K562 (cell line): ENCODE measurements around the gene PRSS56. TPM values are rescaled to one million over a fixed set of nuclear protein-coding genes. Genes with fewer than 3 reads are reported as not detected.
A peak's percentile ranks its signal among the peaks of the same experiment; 100 is the strongest.

Experiments used
- ATAC-seq: fragments of 200-7000 bp; cut with Tn5 transposase; 3 replicates; pipeline ENCODE4 v1.9.1; 2020; ENCODE audit warnings: moderate library complexity
- BruUV-seq: library from RNA; stranded (reverse); fragments of 400-500 nt; replicated peaks from 2 replicates; lab custom pipeline; 2021; lab: Mats Ljungman, UMichigan
- CTCF ChIA-PET: fragments of 300-600 bp; formaldehyde crosslinking; extraction: SDS; loops from one replicate; lab custom pipeline; 2021; ENCODE audit warnings: low intra/inter-chr PET ratio; lab: Yijun Ruan, JAX
- POLR2A ChIA-PET: fragments of 300-600, 350-650 bp; sonication (Branson Sonifier 250); formaldehyde crosslinking; extraction: SDS; loops from one replicate; lab custom pipeline; 2021; ENCODE audit warnings: antibody characterized with exemption, inconsistent platforms; lab: Yijun Ruan, JAX
- DNase-seq, 4 experiments: peaks; one replicate each; pipeline versions ENCODE4 v3.0.0 to v3.0.0-alpha.2; 2011 to 2018; ENCODE audit warnings: low spot score in 3 of 4, mixed read lengths in 3 of 4; ENCODE audit errors: extremely low read depth in 1 of 4
- FAIRE-seq: peaks from 2 replicates; lab custom pipeline; 2011; peaks lifted over from hg19 to GRCh38; lab: Jason Lieb, UNC
- H2AFZ ChIP-seq: 2 replicates; pipeline ENCODE4 v1.6.0; 2011; ENCODE audit warnings: low read depth, low read length, control low read depth, inconsistent platforms
- H3K27ac ChIP-seq: fragments of 200-600 bp; 3 replicates; pipeline ENCODE4 v1.8.0; 2011; ENCODE audit warnings: low read depth, mild to moderate bottlenecking, control low read depth, inconsistent platforms, low read length, moderate library complexity, mixed read lengths; ENCODE audit errors: extremely low read depth
- H3K27me3 ChIP-seq, 2 experiments: fragments of 300-600 bp in 1 of 2; 2 replicates in 1 of 2; 3 replicates in 1 of 2; pipeline versions ENCODE4 v1.6.0 to v1.8.0; 2011; ENCODE audit warnings: inconsistent platforms in 2 of 2, low read length in 2 of 2, mild to moderate bottlenecking in 1 of 2, mixed read lengths in 1 of 2, moderate library complexity in 1 of 2; ENCODE audit not compliant: control insufficient read depth in 2 of 2, insufficient read depth in 2 of 2
- H3K36me3 ChIP-seq: fragments of 300-600 bp; 3 replicates; pipeline ENCODE4 v1.8.0; 2011; ENCODE audit warnings: mild to moderate bottlenecking, low read length, inconsistent platforms; ENCODE audit not compliant: control insufficient read depth, insufficient read depth
- H3K4me1 ChIP-seq, 2 experiments: fragments of 200-600 bp in 1 of 2; replicated peaks in 1 of 2; 2 replicates in 1 of 2; 3 replicates in 1 of 2; pipeline versions ENCODE4 v1.5.1 to v1.8.0; 2011; ENCODE audit warnings: inconsistent platforms in 2 of 2, low read length in 2 of 2, mild to moderate bottlenecking in 1 of 2, mixed read lengths in 1 of 2, moderate library complexity in 1 of 2; ENCODE audit not compliant: control insufficient read depth in 2 of 2, insufficient read depth in 2 of 2
- H3K4me2 ChIP-seq: 2 replicates; pipeline ENCODE4 v1.6.1; 2011; ENCODE audit warnings: low read length, control low read depth, inconsistent platforms, mixed read lengths; ENCODE audit not compliant: insufficient read depth
- H3K4me3 ChIP-seq: fragments of 200-600 bp; sonication (generic), shearing (Covaris generic); 2 replicates; pipeline ENCODE4 v1.5.1; 2016; ENCODE audit warnings: control low read depth, inconsistent platforms
- H3K79me2 ChIP-seq: fragments of 200-600 bp; 3 replicates; pipeline ENCODE4 v1.8.0; 2011; ENCODE audit warnings: low read length, inconsistent platforms; ENCODE audit not compliant: control insufficient read depth, insufficient read depth
- H3K9ac ChIP-seq, 2 experiments: 2 replicates each; pipeline versions ENCODE4 v1.6.0 to v1.6.1; 2011; ENCODE audit warnings: low read depth in 2 of 2, low read length in 2 of 2, control low read depth in 1 of 2, inconsistent platforms in 1 of 2, mild to moderate bottlenecking in 1 of 2, mixed read lengths in 1 of 2; ENCODE audit not compliant: insufficient read depth in 1 of 2
- H3K9me1 ChIP-seq: one replicate; pipeline ENCODE4 v1.6.0; 2011; ENCODE audit warnings: inconsistent platforms, mild to moderate bottlenecking, low read length, moderate library complexity; ENCODE audit not compliant: control insufficient read depth, insufficient read depth
- H3K9me3 ChIP-seq: replicated peaks from 2 replicates; pipeline ENCODE4 v1.5.1; 2011; ENCODE audit warnings: low read depth, low read length, inconsistent platforms; ENCODE audit not compliant: control insufficient read depth, insufficient read depth
- H4K20me1 ChIP-seq: replicated peaks from 2 replicates; pipeline ENCODE4 v1.6.1; 2011; ENCODE audit warnings: low read length, inconsistent platforms, mixed read lengths; ENCODE audit not compliant: control insufficient read depth, insufficient read depth
- CBFA2T3 ChIP-seq: fragments of 450-650 bp; IDR thresholded peaks from 2 replicates; pipeline ENCODE4 v1.6.1; 2017
- CBX1 ChIP-seq: sonication (generic); IDR thresholded peaks from 2 replicates; pipeline ENCODE4 v1.6.1; 2016; ENCODE audit warnings: antibody characterized with exemption, low read depth, mild to moderate bottlenecking
- CHD1 ChIP-seq: fragments of 200-600 bp; sonication (generic); IDR thresholded peaks from one replicate; pipeline ENCODE4 v1.6.1; 2012; ENCODE audit warnings: mild to moderate bottlenecking, moderate library complexity, low read length, inconsistent platforms
- E2F3 ChIP-seq: fragments of 250-450 bp; sonication (Bioruptor Pico); IDR thresholded peaks from 2 replicates; pipeline ENCODE4 v1.4.0; 2020; ENCODE audit warnings: mild to moderate bottlenecking
- HINFP ChIP-seq: fragments of 450-650 bp; conservative IDR thresholded peaks from 2 replicates; pipeline ENCODE4 v1.6.1; 2016; ENCODE audit warnings: missing genetic modification characterization, low read depth, mild to moderate bottlenecking, control low read depth, missing compliant biosample characterization
- MTA2 ChIP-seq: fragments of 450-650 bp; IDR thresholded peaks from 2 replicates; pipeline ENCODE4 v1.6.1; 2016; ENCODE audit warnings: low read depth
- PHF21A ChIP-seq: fragments of 450-650 bp; IDR thresholded peaks from 2 replicates; pipeline ENCODE4 v1.6.1; 2017; ENCODE audit warnings: low read depth, borderline replicate concordance
- PKNOX1 ChIP-seq: fragments of 450-650 bp; IDR thresholded peaks from 2 replicates; pipeline ENCODE4 v1.6.1; 2016
- POLR3A ChIP-seq: IDR thresholded peaks from 2 replicates; pipeline ENCODE4 v1.6.1; 2011; ENCODE audit warnings: borderline replicate concordance, mild to moderate bottlenecking, moderate library complexity; ENCODE audit not compliant: insufficient read length, insufficient read depth; ENCODE audit errors: extremely low read depth
- STAT6 ChIP-seq: sonication (generic); formaldehyde crosslinking; IDR thresholded peaks from 2 replicates; pipeline ENCODE4 v1.8.1; 2023; ENCODE audit warnings: mild to moderate bottlenecking, missing genetic modification reagents
- TRIM28 ChIP-seq: fragments of 450-650 bp; IDR thresholded peaks from 2 replicates; pipeline ENCODE4 v1.6.1; 2017
- ZNF75A ChIP-seq: fragments of 450-650 bp; formaldehyde crosslinking; IDR thresholded peaks from 2 replicates; pipeline ENCODE4 v1.4.0; 2020; ENCODE audit warnings: mild to moderate bottlenecking
- WGBS: fragments of 100-300 bp; shearing (Covaris generic); methylation state at CpG from one replicate; pipeline ENCODE4 v1.1.6; 2016; ENCODE audit warnings: low coverage, mixed read lengths; ENCODE audit not compliant: insufficient coverage; ENCODE audit errors: missing lambda C conversion rate; 5-methylcytosine and 5-hydroxymethylcytosine counted together
- in situ Hi-C: fragments of 300-500 bp; cut with MboI; formaldehyde crosslinking; loops from 4 replicates; pipeline ENCODE4 v1.15.0; 2018; ENCODE audit warnings: inconsistent platforms, mixed read lengths
- intact Hi-C: fragments of 100-400 bp; cut with micrococcal nuclease; formaldehyde crosslinking; loops from 2 replicates; pipeline ENCODE4 v1.14.2; 2022
- polyA plus RNA-seq, 8 experiments: library from polyadenylated mRNA; depleted of rRNA in 4 of 8; stranded (reverse) in 5 of 8; unstranded in 3 of 8; fragments of >200 nt; fragmentation: Nextera tagmentation in 2 of 8; fragmentation: Illumina TruSeq in 1 of 8; extraction: Ambion mirVana in 2 of 8; extraction: Trizol in 1 of 8; gene quantifications; 2 replicates each; pipeline versions ENCODE4 v1.2.1 to v1.2.3, GENCODE V29; 2011 to 2014; ENCODE audit warnings: inconsistent platforms in 1 of 8, missing spikeins in 1 of 8
- total RNA-seq, 7 experiments: library from RNA; depleted of rRNA in 6 of 7; stranded (reverse); fragments of >200 nt in 6 of 7; fragmentation: Illumina TruSeq in 2 of 7; extraction: Trizol in 2 of 7; gene quantifications; 2 replicates each; pipeline versions ENCODE4 v1.2.1 to v1.2.3, GENCODE V29; 2011 to 2021; ENCODE audit warnings: low replicate concordance in 1 of 7

Gene PRSS56
- total and polyA plus RNA-seq, 9 of the 15 experiments (the other 6 are each of a cell fraction or from before 2014, with no cell fraction given): not detected

- no peaks in the 10 kb centered on the region for H4K20me1 ChIP-seq
- no peaks in the 10 kb centered on the region for H3K9me3 ChIP-seq
- CTCF ChIA-PET: no interaction called here
- peaks cover 3 to 46% of the 10 kb centered on the region in 2 experiments; a peak in 2 of 5 replicates for H3K27me3 ChIP-seq
- no peaks in the 10 kb centered on the region for H3K9me1 ChIP-seq
- no peak overlapping the region for H3K27ac ChIP-seq
- H3K4me2 ChIP-seq: no peak overlapping the region
- intact Hi-C loops: no loop called here
- no TSS peak for BruUV-seq
- H2AFZ ChIP-seq: no peak overlapping the region
- no peak for TF ChIP-seq CBX1
- TF ChIP-seq HINFP (tag): no peak
- TF ChIP-seq, all 486 proteins: peak for 0
- Histone ChIP-seq H3K9ac (no peak overlapping the region), H3K79me2 (no peaks in the 10 kb centered on the region), H3K4me1 (peaks cover 0 to 13% of the 10 kb centered on the region in 2 experiments; a peak in 2 of 5 replicates), H3K4me3 (no peak overlapping the region), H3K36me3 (no peaks in the 10 kb centered on the region)
- ATAC-seq (no peak), DNase-seq (no peak), FAIRE-seq (no peak)
- POLR2A ChIA-PET: no interaction called here
- in situ Hi-C loops: no loop called here
- WGBS: 0% methylated on average over 3 of the region's 10 CpGs
These were observed 14.3 kb upstream of the PRSS56 start for GRCh38 chr2:232505856-232506255.

- ChIA-PET CTCF (no interaction called here), POLR2A (interaction anchor here (0.7 kb wide), 1 partner anchor 14 kb away, joined by 3 read pairs; no protein-coding TSS in a partner anchor)
- H3K4me2 ChIP-seq: no peak overlapping the region
- no TSS peak for BruUV-seq
- WGBS: 6% methylated on average over 3 of the region's 4 CpGs
- ATAC-seq (peak; percentile 34; the same call in 1 of the 3 replicates), FAIRE-seq (no peak), DNase-seq (no peak)
- H3K36me3 ChIP-seq: no peaks in the 10 kb centered on the region
- in situ Hi-C loops (no loop called here), intact Hi-C loops (no loop called here)
- H3K27me3 ChIP-seq: peaks cover 3 to 51% of the 10 kb centered on the region in 2 experiments; a peak in 2 of 5 replicates
- H4K20me1 ChIP-seq: no peaks in the 10 kb centered on the region
- H3K9me3 ChIP-seq: no peaks in the 10 kb centered on the region
- no peak overlapping the region for H3K9ac ChIP-seq
- H3K79me2 ChIP-seq: no peaks in the 10 kb centered on the region
- H3K4me3 ChIP-seq: no peak overlapping the region
- H3K9me1 ChIP-seq: no peaks in the 10 kb centered on the region
- H3K4me1 ChIP-seq: peaks cover 0 to 13% of the 10 kb centered on the region in 2 experiments; a peak in 2 of 5 replicates
- H2AFZ ChIP-seq: no peak overlapping the region
- H3K27ac ChIP-seq: no peak overlapping the region
- no peak for TF ChIP-seq PKNOX1
- TF ChIP-seq PHF21A: no peak
- no peak for TF ChIP-seq E2F3 (CRISPR knock-in tag)
- no peak for TF ChIP-seq TRIM28
- TF ChIP-seq POLR3A: no peak
- no peak for TF ChIP-seq STAT6
- TF ChIP-seq CHD1: no peak
- no peak for TF ChIP-seq MTA2
- TF ChIP-seq ZNF75A: no peak
- TF ChIP-seq CBFA2T3: no peak
These were observed 13.5 kb upstream of the PRSS56 start for GRCh38 chr2:232506709-232507108.
